Keratinocyte (primary cell): Measurements from ENCODE around the gene KBTBD12. TPM values are rescaled to one million over a fixed set of nuclear protein-coding genes. Genes with fewer than 3 reads are reported as not detected.
"Not testable (repeated sequence)": the region's sequence is repeated elsewhere in the genome, so short reads cannot be mapped to it uniquely, and the experiment has no call there.

Source experiments
- DNase-seq: peaks from one replicate; pipeline ENCODE4 v3.0.0-alpha.2; 2011; ENCODE audit warnings: low read depth, missing footprints, low spot score
- FAIRE-seq: peaks from 2 replicates; lab custom pipeline; 2011; peaks lifted over from hg19 to GRCh38; lab: Jason Lieb, UNC
- H2AFZ ChIP-seq: 2 replicates; pipeline ENCODE4 v1.6.0; 2012; ENCODE audit warnings: low read length, control low read depth, inconsistent platforms; ENCODE audit not compliant: control insufficient read depth
- H3K27ac ChIP-seq: 2 replicates; pipeline ENCODE4 v1.5.1; 2011; ENCODE audit warnings: low read length; ENCODE audit not compliant: control insufficient read depth, insufficient read depth
- H3K27me3 ChIP-seq: 3 replicates; pipeline ENCODE4 v1.6.0; 2011; ENCODE audit warnings: low read length; ENCODE audit not compliant: control insufficient read depth, insufficient read depth; ENCODE audit errors: extremely low read depth
- H3K36me3 ChIP-seq, 2 experiments: 2 replicates in 1 of 2; 3 replicates in 1 of 2; pipeline ENCODE4 v1.5.1; 2011; ENCODE audit warnings: low read length in 2 of 2, mild to moderate bottlenecking in 1 of 2; ENCODE audit not compliant: control insufficient read depth in 2 of 2, insufficient read depth in 2 of 2; ENCODE audit errors: extremely low read depth in 1 of 2
- H3K4me1 ChIP-seq: 3 replicates; pipeline ENCODE4 v1.5.1; 2011; ENCODE audit warnings: low read length; ENCODE audit not compliant: control insufficient read depth, insufficient read depth; ENCODE audit errors: extremely low read depth
- H3K4me2 ChIP-seq: 3 replicates; pipeline ENCODE4 v1.6.0; 2011; ENCODE audit warnings: low read depth, low read length; ENCODE audit not compliant: control insufficient read depth, insufficient read depth; ENCODE audit errors: extremely low read depth
- H3K4me3 ChIP-seq, 3 experiments: fragments of 200-600 bp in 1 of 3; sonication (generic) in 1 of 3; 2 replicates in 2 of 3; 3 replicates in 1 of 3; pipeline ENCODE4 v1.5.1; 2011 to 2016; ENCODE audit warnings: low read length in 3 of 3, mild to moderate bottlenecking in 3 of 3, control low read depth in 2 of 3, inconsistent platforms in 1 of 3, low read depth in 1 of 3, mixed read lengths in 1 of 3, mixed run types in 1 of 3, moderate library complexity in 1 of 3; ENCODE audit not compliant: control insufficient read depth in 2 of 3, insufficient read depth in 2 of 3; ENCODE audit errors: extremely low read depth in 1 of 3
- H3K79me2 ChIP-seq: 2 replicates; pipeline ENCODE4 v1.6.0; 2012; ENCODE audit warnings: low read length; ENCODE audit not compliant: control insufficient read depth, insufficient read depth
- H3K9ac ChIP-seq: 3 replicates; pipeline ENCODE4 v1.6.0; 2011; ENCODE audit warnings: low read length; ENCODE audit not compliant: control insufficient read depth, insufficient read depth; ENCODE audit errors: extremely low read depth
- H3K9me1 ChIP-seq: 3 replicates; pipeline ENCODE4 v1.6.0; 2011; ENCODE audit warnings: low read length; ENCODE audit not compliant: control insufficient read depth, insufficient read depth; ENCODE audit errors: extremely low read depth
- H3K9me3 ChIP-seq: 2 replicates; pipeline ENCODE4 v1.5.1; 2012; ENCODE audit warnings: low read depth, low read length; ENCODE audit not compliant: control insufficient read depth
- H4K20me1 ChIP-seq: 3 replicates; pipeline ENCODE4 v1.6.0; 2011; ENCODE audit warnings: low read length; ENCODE audit not compliant: control insufficient read depth, insufficient read depth; ENCODE audit errors: extremely low read depth
- CTCF ChIP-seq, 3 experiments: IDR thresholded peaks in 1 of 3; conservative IDR thresholded peaks in 1 of 3; optimal IDR thresholded peaks in 1 of 3; 2 replicates in 2 of 3; 3 replicates in 1 of 3; pipeline versions ENCODE3 to v1.5.1; 2011; ENCODE audit warnings: low read length in 3 of 3, mild to moderate bottlenecking in 3 of 3, moderate library complexity in 2 of 3, control low read depth in 1 of 3, inconsistent platforms in 1 of 3; ENCODE audit not compliant: insufficient read depth in 2 of 3; ENCODE audit errors: extremely low read depth in 1 of 3
- EZH2 ChIP-seq: IDR thresholded peaks from one replicate; pipeline ENCODE4 v1.6.1; 2012; ENCODE audit warnings: inconsistent platforms, mild to moderate bottlenecking, low read length, moderate library complexity
- dilution Hi-C: fragments of 300-500 bp; cut with MboI; formaldehyde crosslinking; loops from one replicate; pipeline ENCODE4 v1.7.0; 2020; ENCODE audit warnings: low sequenced_read_pairs; ENCODE audit not compliant: extremely low pct_ligation_motif_present
- polyA plus RNA-seq, 5 experiments: library from polyadenylated mRNA; depleted of rRNA in 3 of 5; stranded (reverse) in 3 of 5; stranded (forward) in 1 of 5; unstranded in 1 of 5; fragments of >200 nt; gene quantifications; 1 replicate in 1 of 5; 2 replicates in 3 of 5; 3 replicates in 1 of 5; pipeline versions ENCODE4 v1.2.1 to v1.2.3, GENCODE V29; 2011 to 2012; ENCODE audit warnings: missing spikeins in 2 of 5, low read depth in 1 of 5, low replicate concordance in 1 of 5

KBTBD12 gene
- polyA plus RNA-seq, 1 donor (not counting 4 experiments of a cell fraction or from before 2014, with no cell fraction given): not detected

GRCh38 chr3:127903611-127904375 is 11.2 kb upstream of the KBTBD12 start:
- Histone ChIP-seq H4K20me1 (no peaks in the 10 kb centered on the region), H3K9ac (no peak overlapping the region), H3K4me3 (no peak overlapping the region), H3K4me2 (no peak overlapping the region), H3K27ac (no peak overlapping the region), H3K9me3 (no peaks in the 10 kb centered on the region), H3K27me3 (peaks cover 13% of the 10 kb centered on the region), H3K79me2 (no peaks in the 10 kb centered on the region), H2AFZ (no peak overlapping the region), H3K36me3 (no peaks in the 10 kb centered on the region), H3K4me1 (no peaks in the 10 kb centered on the region), H3K9me1 (no peaks in the 10 kb centered on the region)
- no peak for DNase-seq
- TF ChIP-seq CTCF (optimal IDR thresholded peaks at IDR 0.05 in 1 of 3, IDR thresholded peaks at IDR 0.05 in 1 of 3, conservative IDR thresholded peaks at IDR 0.05 in 1 of 3; ENCODE audit: extremely low read depth in 1 of 3, insufficient read depth in 2 of 3, low read length in 3 of 3): no peak
- no peak for TF ChIP-seq EZH2
- no peak for FAIRE-seq
- dilution Hi-C loops: no loop called here

DNA sequence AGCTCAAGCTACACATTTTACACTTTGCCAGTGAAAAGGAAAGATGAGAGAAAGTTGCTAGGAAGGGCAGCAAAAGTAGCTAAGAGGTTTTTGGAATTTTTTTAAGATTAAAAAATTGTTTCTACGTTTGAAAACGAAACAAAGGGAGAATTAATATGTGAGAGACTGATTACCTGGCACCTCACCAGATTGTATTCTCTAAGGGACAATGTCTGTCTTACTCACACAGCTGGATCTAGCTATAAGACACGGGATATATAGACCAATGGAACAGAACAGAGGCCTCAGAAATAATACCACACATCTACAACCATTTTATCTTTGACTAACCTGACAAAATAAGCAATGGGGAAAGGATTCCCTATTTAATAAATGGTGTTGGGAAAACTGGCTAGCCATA is 9.5 kb upstream of the KBTBD12 start:
- H3K79me2 ChIP-seq: no peaks in the 10 kb centered on the region
- peaks cover 13% of the 10 kb centered on the region for H3K27me3 ChIP-seq
- no peak overlapping the region for H3K9ac ChIP-seq
- no peaks in the 10 kb centered on the region for H3K9me1 ChIP-seq
- H3K4me3 ChIP-seq: no peak overlapping the region
- H3K27ac ChIP-seq: no peak overlapping the region
- H2AFZ ChIP-seq: no peak overlapping the region
- H4K20me1 ChIP-seq: no peaks in the 10 kb centered on the region
- no peak for DNase-seq
- FAIRE-seq: no peak
- H3K4me2 ChIP-seq: no peak overlapping the region
- dilution Hi-C loops: no loop called here
- no peaks in the 10 kb centered on the region for H3K36me3 ChIP-seq
- no peaks in the 10 kb centered on the region for H3K9me3 ChIP-seq
- no peaks in the 10 kb centered on the region for H3K4me1 ChIP-seq
- no peak for TF ChIP-seq EZH2
- TF ChIP-seq CTCF (optimal IDR thresholded peaks at IDR 0.05 in 1 of 3, IDR thresholded peaks at IDR 0.05 in 1 of 3, conservative IDR thresholded peaks at IDR 0.05 in 1 of 3; ENCODE audit: extremely low read depth in 1 of 3, insufficient read depth in 2 of 3, low read length in 3 of 3): no peak

- peaks cover 13% of the 10 kb centered on the region for H3K27me3 ChIP-seq
- H4K20me1 ChIP-seq, dilution Hi-C loops, H3K79me2 ChIP-seq, H3K9me1 ChIP-seq, FAIRE-seq, H3K36me3 ChIP-seq, H3K27ac ChIP-seq, H3K4me3 ChIP-seq, H2AFZ ChIP-seq, DNase-seq, H3K4me2 ChIP-seq, H3K9ac ChIP-seq, H3K4me1 ChIP-seq, H3K9me3 ChIP-seq: not testable (repeated sequence)
Measured at GRCh38 chr3:127906653-127907052, 8.4 kb upstream of the KBTBD12 start.
